NCI-H1092 treated with DMSO at 0.1 percent for 48 hours (cell line): ENCODE data around the gene SLF2.
"Not testable (repeated sequence)": the region's sequence is repeated elsewhere in the genome, so short reads cannot be mapped to it uniquely, and the experiment has no call there.

Source experiments
- DNase-seq: peaks from one replicate; lab custom pipeline; 2025; lab: John Stamatoyannopoulos, UW

The SLF2 gene

DNA sequence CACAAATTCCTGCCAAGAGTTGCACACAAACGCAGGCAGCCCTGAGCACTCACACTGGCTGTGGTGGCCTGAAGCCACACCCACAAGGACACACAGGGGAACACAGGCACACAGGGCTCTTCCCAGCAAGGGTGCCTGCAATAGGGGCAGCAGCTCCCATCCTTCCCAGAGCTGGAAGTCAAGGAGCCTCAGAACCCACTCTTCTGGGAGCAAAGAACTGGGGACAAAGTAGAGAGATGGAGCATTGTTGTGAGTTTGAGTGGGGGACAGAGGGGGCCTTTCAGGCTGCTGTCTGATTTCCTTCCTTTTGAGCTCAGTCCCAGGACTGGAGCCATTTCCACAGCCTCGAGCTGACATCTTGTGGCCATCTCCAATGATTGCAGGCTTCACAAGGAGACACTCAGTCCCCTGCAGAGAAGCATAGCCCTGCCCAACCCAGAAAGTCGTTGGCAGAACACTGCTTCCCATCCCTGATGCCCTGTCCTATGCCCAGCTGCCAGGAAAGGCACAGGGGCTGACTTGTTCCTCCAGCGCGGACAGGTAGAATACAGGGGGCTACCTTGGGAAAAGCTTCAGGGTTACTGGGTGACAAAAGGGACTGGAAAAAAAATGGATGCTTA, 34.4 kb upstream of the SLF2 start:
- DNase-seq, result peak; percentile 31

DNA sequence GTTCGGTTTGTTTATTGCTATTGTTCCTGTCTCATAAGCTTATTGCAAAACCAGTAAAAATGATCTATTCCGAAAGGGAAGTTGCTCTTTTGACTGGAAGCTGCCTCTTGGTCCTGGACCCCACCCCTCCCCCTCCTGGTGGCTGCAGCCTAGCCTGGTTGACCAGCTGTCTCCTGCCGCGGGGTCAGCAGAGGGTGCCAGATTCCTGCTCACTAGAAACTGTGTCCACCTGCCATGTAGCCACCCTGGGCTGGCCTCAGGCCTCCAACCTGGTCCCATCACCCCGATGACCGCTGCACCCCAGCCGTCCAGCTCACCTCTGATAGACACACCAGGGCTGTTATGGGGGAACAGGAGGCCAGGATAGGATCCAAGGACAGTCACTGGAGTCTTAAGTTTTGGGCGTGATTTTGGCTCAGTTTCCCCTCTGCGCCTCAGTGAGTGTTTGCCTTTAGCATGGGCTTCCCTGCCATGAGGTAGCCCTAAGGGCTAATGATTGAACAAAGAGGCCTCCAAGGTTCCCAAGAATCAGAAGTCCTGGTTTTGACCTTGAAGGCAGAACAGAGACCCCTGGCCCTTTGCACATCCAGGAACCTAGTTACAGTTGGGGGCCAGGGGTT, 32.9 kb upstream of the SLF2 start:
- DNase-seq, result no peak

DNA sequence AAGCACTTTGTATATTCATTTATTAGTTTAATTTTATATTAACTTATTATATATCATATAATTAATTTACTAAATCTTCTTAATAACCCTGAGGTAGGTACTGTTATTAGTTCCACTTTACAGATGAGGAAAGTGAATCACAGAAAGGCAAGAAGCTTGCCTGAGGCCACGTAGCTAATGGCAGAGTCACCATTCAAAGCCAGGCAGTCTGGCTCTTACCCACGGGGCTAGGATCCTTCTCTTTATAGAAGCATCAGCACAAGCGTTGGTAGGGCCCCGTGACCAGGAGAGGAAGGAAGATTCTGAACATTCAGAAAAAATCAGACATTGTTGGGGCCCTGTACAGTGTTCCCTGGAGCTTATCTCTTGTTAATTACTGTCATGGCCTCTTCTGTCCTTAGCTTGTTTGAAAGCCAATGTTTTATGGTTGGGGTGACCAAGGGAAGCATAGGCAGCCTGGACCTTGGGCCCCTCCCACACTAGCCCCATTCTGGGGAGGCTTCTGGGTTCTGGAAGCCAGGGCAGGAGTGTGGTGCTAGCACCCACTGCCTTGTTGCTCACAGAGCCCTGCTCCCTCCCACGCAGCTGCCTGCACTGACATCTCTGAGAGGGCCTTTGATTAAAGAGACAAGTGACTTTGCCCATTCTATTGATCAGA, 31.1 kb upstream of the SLF2 start:
- DNase-seq, result no peak

DNA sequence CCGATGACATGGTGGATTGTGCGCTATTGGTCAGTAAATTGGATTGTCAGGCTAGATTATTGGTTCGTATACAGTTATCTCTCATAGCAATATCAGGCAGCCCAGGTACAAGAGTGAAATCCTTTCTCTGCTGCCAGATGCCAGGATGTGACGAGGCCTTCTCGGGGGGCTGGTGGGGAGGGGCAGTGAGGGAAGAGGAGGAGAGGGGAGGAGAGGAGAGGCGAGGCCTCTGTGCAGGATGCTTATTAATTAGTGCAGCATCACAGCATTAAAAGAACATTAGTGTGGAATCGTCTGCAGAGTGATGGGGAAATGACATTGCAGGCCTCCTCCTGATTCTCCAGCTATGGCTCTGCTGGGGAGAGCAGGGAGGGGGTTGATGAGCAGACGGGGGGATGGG, 30.5 kb upstream of the SLF2 start:
- no peak for DNase-seq

DNA sequence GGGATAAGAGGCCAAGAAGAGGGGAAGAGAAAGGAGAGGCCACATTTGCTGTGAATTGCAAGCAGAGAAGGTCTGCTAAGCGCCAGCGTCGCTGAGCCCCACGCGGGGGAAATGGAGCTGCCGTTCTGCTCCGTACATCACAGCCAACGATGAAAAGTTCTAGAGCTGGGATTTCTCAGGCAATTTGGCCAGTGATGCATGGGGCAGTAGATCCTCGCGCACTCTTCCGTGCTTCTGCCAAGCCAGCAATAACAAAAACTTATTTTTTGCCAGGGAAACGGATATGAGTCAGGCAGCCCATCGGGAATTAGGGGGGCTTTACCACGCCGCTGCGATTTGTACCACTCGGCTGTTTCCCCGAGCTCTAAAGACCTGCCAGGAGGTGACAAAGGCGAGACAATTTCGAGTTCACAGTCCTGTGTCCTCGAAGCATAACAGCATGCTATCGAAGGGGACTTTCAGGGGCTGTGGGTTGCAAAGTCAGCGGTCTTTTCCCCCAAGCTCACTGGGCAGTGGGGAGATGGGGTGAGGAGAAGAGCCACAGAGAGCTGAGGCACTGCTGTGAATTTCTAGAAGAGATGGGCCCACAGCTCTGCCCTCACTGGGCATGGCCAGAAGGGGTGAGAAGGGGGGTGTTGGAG, 30.0 kb upstream of the SLF2 start:
- DNase-seq, result no peak

DNA sequence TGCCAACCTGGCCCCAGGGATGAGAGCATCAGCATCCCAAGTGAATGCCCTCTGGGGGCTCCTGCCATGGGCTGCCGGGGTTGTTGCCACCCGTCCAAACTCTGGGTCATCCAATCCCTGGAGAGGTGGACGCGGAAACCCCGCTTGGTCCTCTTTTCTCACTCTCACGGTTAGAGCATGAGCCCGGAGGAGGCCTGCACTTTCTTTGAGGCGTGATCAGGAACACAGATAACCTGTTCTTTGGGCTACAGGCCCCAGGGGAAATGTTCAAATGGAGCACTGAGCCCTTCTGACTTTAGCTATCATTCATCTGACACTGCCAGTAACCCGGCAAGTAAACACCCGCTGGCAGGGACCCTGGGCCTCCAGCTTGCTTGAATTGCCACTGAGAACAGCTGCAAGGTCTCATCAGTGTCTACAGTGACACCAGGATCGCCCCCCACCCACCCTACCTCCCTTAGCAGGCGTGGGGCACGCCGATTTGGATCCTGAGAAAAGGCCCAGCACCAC, 29.4 kb upstream of the SLF2 start:
- DNase-seq, result no peak

DNA sequence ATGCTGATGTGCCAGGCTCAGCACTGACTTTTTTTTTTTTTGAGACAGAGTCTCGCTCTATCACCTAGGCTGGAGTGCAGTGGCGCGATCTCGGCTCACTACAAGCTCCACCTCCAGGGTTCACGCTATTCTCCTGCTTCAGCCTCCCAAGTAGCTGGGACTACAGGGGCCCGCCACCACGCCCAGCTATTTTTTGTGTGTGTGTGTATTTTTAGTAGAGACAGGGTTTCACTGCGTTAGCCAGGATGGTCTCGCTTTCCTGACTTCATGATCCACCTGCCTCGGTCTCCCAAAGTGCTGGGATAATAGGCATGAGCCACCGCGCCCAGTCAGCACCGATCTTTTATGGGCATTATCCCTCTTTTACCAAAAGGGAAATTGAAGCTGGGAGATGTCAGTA, 27.2 kb upstream of the SLF2 start:
- not testable (repeated sequence) for DNase-seq

DNA sequence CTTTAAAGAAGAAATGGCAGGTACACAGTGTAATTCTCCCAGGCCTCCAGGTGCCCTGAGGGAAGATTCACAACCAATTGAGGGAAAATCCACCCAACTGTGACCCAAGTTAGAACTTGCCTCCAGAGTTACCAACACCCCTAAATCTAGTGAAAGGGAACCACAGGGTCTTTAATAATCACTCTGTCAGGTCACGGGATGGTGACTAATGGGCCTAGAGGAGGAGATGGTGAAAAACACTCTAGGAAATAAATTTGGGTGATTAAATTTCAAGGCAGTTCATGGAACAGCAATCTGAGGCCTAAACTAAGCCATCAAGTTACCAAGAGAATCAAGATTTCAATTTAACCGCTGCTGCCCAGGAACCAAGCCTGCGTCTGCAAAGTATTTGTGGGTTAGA, 26.7 kb upstream of the SLF2 start:
- no peak for DNase-seq

DNA sequence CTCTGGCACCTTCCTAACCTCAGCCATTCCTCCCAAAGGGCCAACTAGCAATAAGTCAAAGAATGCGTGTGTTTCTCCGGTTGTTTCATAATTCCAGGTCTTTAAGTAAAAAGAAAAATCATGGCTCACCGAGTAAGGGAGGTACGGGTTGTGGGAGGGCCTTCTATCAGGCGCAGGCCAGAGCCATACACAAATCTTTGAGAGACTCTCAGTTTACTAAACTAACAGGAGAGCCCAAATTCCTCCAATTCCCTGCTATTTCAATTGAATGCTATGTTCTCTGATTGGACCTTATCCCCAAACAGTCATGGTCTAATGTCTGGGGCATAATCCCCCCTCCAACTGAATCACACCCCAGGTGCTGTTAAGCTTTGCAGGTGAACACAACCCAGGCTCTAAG, 26.2 kb upstream of the SLF2 start:
- no peak for DNase-seq

DNA sequence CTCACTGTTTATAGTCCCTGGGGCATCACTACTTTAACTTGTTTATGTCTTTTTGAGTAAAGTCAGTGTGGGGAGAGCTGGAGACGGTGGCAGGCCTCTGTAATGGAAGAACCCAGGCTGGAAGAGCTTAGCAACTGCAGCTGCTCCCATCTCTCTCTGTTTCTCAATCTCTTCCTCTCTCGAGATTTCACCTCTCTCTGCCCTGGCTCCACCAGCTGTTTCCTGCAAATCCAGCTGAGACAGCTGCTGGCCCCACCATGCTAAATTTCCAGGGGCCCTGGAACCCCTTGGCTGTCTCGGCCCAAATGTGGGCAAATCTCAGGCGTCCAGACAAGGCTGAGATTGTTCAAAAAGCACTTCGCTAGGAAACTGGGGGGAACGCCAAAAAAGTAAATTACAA, 25.8 kb upstream of the SLF2 start:
- DNase-seq, result no peak

DNA sequence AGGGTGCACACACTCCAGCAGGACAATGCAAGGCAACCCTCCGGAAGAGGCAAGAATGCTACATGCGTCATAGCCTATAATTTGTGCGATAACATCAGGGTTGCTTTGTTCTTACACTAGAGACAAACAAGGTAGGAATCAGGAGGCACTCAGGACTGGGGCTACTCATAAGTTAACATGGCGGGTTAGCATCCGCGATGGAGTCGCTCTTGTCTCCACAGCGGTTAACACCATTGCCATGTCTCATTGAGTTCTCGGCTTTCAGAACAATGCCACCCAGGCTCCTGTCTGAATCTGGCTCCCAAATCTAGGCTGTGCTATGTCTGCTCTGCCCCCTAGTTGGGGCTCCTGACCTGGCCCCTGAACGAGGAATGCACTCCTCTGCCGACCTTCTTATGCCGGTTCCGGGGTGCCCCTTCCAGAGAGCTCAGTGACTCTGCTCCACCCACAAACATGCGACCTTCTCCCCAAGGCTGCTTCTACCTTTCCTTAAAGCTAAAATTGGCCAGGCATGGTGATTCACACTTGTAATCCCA, 24.9 kb upstream of the SLF2 start:
- no peak for DNase-seq

DNA sequence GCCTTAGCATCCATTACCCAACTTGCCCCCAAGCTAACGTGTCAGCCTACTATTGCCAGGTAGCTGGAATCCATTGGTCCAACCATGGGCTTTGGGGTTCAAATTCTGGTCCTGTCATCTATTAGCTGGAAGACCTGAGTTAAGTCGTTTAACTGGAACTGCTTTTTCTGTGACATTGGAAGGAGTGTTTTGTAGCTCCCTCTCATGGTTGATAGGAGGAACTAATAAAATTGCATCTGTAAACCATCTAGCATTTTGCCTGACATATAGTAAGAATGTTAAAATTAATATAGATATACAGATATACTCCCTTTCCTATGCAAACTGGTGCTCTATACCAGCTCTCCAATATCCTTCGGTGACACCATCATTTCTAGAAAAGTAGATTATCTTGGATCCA, 23.8 kb upstream of the SLF2 start:
- DNase-seq, result no peak

DNA sequence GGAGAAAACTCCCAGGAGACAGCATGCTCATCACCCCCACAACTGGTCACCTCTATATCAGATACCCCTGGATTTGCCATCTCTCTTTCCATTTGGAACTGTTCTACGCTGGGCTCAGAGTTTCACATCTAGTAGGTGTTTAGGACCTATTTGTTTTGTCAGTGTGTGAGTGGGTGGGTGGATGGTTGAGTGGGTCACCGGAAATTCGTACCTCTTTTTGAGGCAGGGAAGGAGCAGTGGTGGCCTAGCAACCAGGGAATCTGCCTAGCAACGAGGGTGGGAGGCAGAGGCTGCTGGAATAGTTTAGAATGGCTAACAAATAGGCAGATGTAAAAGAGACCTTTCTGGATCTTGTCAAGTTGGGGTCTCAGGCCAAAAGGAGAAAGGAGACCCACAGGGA, 23.2 kb upstream of the SLF2 start:
- no peak for DNase-seq

DNA sequence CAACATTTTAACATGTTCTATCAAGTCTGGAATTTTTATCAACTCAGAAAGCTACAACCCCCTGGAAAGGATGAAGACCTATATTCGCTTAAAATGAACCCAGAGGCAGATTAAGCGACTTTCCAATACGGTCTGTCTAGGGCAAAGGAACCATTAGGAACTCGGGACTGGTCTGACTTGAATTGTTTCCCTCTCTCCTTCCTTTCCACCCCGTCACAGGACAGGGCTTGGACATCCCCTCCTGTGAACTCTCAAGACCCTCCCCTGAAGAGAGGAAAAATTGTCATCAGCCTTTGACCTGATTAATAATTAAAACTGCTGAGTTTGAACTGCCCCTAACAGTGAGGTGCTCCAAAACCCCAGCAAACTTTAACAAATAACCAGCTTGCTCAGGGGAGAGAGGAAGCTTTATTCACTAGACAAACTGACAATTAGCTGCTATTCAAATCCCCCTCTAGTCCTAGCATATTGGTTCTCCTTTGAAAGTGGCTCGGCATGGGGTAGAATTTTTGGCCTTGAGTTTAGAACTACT, 22.6 kb upstream of the SLF2 start:
- DNase-seq, result no peak

DNA sequence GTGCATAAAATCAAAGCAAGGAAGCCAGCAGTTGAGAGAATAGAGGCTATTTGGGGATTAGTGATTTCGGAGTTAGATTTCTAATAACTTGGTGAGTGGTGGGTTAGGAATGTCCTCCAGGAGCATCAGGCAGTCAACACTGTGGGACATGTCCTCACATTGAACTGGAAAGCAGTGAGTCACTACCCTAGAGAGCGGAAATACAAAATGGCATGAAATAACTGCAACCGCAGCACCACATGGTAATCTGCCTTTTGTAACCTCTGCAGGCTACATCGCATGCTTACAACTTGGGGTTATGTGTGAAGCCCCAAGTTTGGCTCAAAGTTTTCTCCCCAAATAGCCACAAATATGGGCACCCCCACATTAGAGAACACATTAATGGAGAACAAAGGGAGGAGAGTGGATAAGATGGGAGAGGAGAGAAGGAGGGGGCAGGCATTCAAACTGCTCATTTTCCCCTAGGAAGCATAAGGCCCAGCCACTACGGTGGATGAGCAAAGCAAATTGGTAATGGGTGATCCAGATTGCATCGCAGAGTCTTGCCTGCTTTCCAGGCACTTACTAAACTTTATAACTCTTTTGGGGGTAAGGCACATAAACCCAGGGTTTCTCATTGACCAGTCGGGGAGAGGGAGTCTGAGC, 22.0 kb upstream of the SLF2 start:
- no peak for DNase-seq

DNA sequence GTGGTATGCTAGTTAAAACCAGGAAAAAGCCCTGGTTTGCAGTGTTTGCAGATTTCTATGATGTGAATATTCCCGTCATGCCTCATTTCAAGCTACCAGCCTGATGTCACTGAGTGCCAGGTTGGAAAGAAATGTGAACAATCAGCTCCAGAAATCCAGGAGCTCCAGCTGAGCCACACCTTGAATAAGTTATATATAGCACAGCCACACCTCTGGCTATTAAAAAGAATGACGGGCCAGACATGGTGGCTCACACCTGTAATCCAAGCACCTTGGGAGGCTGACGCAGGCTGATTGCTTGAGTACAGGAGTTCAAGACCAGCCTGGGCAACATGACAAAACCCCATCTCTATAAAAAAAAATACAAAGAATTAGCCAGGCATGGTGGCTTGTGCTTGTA, 18.7 kb upstream of the SLF2 start:
- DNase-seq, result no peak

DNA sequence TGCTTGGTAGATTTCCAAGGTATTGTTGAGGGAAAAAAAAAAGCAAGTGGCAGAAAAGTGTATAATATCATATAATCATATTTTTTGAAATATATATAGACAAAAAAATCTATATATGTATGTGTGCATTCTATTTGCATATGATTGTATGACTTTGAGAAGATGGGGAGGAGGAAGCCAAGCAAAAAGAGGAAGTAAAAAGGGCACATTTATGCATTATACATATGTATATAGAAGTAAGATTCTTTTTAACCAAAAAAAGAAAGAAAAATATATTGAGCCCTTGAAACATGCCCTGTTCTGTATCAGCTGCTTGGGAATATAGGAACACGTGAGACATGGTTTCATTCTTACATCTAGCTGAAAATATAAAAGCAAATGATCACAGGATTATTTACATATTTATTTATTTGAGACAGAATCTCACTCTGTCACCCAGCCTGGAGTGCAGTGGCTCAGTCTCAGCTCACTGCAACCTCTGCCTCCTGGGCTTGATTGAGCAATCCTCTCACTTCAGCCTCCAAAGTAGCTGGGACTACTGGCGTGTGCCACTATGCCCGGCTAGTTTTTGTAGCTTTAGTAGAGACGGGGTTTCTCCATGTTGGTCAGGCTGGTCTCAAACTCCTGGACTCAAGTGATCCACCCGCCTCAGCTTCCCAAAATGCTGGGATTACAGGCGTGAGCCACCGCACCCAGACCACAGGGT, 18.0 kb upstream of the SLF2 start:
- no peak for DNase-seq

DNA sequence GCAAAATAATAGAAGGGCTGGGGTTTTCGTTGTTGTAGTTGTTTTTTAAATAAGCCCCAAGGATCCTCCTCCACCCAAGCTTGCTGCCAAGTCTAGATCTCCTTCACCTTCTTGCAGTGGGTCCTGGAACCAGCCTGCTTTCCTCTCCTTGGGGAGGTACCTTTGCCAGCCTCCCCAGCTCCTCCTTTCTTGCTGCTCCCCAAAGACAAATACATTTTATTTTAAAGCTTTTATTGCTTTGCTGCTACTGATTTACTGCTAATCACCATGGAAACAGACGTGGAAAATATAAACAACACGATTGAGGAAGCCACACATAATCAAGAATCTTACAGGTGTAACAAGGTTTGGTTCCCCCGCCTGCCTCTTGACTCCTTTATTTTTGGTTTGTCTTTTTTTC, 17.4 kb upstream of the SLF2 start:
- DNase-seq, result no peak

DNA sequence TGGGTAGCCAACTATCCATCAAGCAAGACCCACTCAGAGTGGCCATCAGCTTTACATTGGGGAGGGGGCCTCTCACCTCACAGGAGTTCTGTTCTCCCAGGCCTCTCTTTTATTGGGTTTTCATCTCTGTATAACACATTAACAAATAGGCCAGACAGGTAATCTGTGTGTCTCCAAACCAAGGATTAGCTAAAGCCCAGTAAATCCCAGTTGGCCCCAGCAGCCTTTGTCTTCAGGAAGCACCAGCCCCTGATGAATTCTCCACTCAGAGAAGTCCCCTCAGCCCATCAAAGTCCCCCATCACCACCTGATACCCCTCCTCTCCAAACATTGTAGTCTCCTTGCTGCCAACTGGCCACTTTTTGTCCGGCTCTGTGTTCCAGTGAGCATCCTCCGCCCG, 16.9 kb upstream of the SLF2 start:
- DNase-seq, result no peak

DNA sequence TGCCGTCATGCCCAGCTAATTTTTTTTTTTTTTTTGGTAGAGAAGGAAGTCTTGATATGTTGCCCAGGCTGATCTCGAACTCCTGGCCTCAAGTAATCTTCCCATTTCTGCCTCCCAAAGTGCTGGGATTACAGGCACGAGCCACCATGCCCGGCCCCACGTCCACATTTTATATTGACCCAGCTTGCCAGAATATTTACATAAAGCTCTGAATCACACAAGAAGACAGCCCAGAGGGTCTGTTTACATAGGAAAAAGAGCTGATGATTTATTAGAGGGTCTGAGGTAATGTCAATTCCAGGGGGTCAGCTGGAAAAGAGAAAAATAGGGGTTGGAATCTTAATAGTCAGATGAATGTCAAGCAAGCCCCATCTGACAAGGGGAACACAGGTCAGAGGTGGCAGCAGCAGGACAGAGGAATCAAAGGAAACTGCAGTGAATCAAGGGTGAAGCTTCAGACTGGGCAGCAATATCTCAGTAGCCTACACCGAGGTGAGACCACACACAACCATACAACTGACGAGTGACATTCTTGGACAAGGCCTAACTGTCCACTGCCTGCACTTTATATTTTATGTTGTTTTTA, 15.8 kb upstream of the SLF2 start:
- DNase-seq, result no peak

DNA sequence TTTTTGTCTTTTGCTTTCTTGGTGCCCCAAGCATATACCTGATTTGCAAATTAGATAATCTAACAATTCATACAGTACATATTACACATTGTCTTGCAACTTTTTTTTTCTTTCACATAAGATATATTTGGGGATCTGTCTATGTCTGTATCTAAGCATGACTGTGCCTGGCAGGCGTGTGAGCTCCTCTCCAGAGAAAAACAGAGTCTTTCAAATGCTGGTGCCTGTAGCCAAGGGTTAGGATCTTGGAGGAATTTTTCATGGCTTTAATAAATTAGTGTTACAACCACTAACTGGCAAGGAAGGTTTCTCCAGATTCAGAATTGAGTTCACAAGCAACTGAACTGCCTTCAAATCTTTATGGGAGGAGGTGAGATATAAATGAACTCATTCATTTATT, 14.8 kb upstream of the SLF2 start:
- no peak for DNase-seq
